Measurements from ENCODE around the gene C1orf116. TPM values are rescaled to one million over a fixed set of nuclear protein-coding genes. Genes with fewer than 3 reads are reported as not detected.

C1orf116 gene
- total RNA-seq, 1 experiment from 2014 or later: 0.09 TPM

DNA sequence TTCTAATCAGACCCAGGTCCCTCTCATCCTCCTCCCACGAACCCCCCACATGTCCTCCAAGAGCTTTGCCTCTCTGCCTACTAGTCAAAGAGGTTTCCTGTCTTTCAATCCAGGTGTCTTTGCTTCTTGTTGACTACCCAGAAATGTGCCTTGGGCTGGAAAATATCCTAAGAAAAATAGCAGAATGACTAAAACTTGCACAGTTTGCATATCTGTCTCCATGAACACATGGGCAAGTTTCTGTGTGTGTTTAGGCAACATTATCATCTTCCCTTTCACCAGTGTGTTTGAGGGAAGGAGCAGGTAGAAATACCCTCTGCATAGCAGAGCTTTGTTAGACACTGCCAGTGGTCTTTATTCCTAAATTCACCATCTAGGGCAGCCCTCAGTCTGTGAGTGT lies 1.5 kb downstream of the C1orf116 start:
- no TSS peak for BruUV-seq (replicated peaks)
- Histone ChIP-seq H3K4me1 (ENCODE audit: insufficient read depth, low read length, poor library complexity, severe bottlenecking) (peaks cover 8% of the 10 kb centered on the region), H3K27me3 (replicated peaks; ENCODE audit: insufficient read depth, low read depth, low read length, poor library complexity) (peaks cover 41% of the 10 kb centered on the region), H3K9me3 (ENCODE audit: low read depth, low read length, poor library complexity, severe bottlenecking) (no peaks in the 10 kb centered on the region), H3K36me3 (ENCODE audit: insufficient read depth, low read length, poor library complexity, severe bottlenecking) (no peaks in the 10 kb centered on the region), H3K27ac (ENCODE audit: low read depth, low read length, poor library complexity, severe bottlenecking) (no peak overlapping the region), H3K4me3 (ENCODE audit: low read depth, low read length, poor library complexity, severe bottlenecking) (no peak overlapping the region)
- ChIA-PET POLR2A (ENCODE audit: low non-redundant PET) (no interaction called here), CTCF (no interaction called here)
- no peak for DNase-seq (ENCODE audit: low spot score)
- TF ChIP-seq, protein P1, sequence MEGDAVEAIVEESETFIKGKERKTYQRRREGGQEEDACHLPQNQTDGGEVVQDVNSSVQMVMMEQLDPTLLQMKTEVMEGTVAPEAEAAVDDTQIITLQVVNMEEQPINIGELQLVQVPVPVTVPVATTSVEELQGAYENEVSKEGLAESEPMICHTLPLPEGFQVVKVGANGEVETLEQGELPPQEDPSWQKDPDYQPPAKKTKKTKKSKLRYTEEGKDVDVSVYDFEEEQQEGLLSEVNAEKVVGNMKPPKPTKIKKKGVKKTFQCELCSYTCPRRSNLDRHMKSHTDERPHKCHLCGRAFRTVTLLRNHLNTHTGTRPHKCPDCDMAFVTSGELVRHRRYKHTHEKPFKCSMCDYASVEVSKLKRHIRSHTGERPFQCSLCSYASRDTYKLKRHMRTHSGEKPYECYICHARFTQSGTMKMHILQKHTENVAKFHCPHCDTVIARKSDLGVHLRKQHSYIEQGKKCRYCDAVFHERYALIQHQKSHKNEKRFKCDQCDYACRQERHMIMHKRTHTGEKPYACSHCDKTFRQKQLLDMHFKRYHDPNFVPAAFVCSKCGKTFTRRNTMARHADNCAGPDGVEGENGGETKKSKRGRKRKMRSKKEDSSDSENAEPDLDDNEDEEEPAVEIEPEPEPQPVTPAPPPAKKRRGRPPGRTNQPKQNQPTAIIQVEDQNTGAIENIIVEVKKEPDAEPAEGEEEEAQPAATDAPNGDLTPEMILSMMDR (conservative IDR thresholded peaks at IDR 0.05; ENCODE audit: low read depth, low read length): no peak
- no peak for TF ChIP-seq EZH2 (IDR thresholded peaks at IDR 0.05; ENCODE audit: borderline replicate concordance, low read depth, low read length, poor library complexity, severe bottlenecking)
- intact Hi-C loops (cut with micrococcal nuclease; ENCODE audit: unreplicated experiment): no loop called here

DNA sequence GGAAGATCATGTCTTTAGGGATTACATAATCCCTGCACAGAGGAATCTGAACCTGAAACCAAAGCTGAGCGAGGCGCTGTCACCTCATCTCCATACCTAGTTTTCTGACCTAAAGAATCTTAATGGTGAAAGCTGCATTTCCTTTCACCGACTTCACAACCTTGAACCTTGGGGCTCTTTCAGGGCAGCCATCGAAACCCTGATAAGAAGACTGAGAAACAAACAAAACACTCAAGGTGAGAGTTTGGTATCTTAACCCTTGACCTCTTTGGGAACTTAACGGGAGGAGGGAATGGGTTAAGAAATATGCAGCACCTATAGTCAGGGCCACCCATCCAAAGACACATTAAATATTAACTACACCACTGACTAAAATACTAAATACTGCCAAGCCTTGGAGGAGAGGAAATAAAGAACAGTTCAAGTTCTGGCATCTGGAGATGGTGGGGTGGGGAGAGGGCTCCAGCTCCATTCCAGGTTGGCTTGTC lies 2.0 kb downstream of the C1orf116 start:
- Histone ChIP-seq H3K27ac (ENCODE audit: low read depth, low read length, poor library complexity, severe bottlenecking) (no peak overlapping the region), H3K9me3 (ENCODE audit: low read depth, low read length, poor library complexity, severe bottlenecking) (no peaks in the 10 kb centered on the region), H3K36me3 (ENCODE audit: insufficient read depth, low read length, poor library complexity, severe bottlenecking) (no peaks in the 10 kb centered on the region), H3K27me3 (replicated peaks; ENCODE audit: insufficient read depth, low read depth, low read length, poor library complexity) (peaks cover 40% of the 10 kb centered on the region), H3K4me3 (ENCODE audit: low read depth, low read length, poor library complexity, severe bottlenecking) (no peak overlapping the region), H3K4me1 (ENCODE audit: insufficient read depth, low read length, poor library complexity, severe bottlenecking) (peaks cover 8% of the 10 kb centered on the region)
- DNase-seq (ENCODE audit: low spot score): no peak
- ChIA-PET CTCF (no interaction called here), POLR2A (ENCODE audit: low non-redundant PET) (no interaction called here)
- intact Hi-C loops (cut with micrococcal nuclease; ENCODE audit: unreplicated experiment): no loop called here
- BruUV-seq (replicated peaks): no TSS peak
- TF ChIP-seq EZH2 (IDR thresholded peaks at IDR 0.05; ENCODE audit: borderline replicate concordance, low read depth, low read length, poor library complexity, severe bottlenecking): no peak
- TF ChIP-seq, protein P1 (conservative IDR thresholded peaks at IDR 0.05; ENCODE audit: low read depth, low read length): no peak

DNA sequence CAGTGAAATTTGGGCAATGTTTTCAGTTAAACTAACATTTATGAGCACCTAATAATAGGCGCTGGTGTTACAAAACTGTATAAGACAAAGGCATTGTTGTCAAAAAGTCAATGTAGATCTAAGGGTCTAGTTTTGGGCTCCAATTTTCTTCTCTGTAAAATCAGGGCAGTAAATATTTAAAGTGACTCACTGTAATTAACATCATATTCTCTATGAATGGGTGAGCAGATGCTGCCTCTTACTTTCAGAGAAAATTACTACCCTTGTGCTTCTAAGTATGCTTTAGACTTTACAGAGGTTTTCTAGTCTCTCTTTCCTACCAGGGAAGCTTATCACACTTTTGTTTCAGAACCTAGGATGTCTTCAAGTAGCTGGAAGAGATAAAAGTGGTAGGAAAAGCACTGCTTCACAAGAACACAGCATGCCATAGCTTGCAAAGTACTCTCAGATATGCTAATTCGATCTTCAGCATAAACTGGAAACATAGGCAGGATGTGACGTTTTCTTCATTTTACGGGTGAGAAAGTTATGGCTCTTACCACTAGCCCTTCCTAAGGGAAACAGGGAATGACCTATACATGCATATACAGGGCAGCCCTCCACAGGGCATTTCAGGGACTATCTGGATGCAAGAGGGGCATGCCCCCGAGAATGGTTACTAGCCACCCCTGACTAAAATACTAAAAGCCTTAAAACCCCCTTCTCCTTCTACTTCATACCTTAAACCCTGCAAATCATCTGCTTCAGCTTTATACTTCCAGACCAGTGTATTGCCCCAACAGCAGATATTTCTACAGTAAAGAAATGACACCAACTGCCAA lies 2.6 kb downstream of the C1orf116 start:
- intact Hi-C loops (cut with micrococcal nuclease; ENCODE audit: unreplicated experiment): no loop called here
- no TSS peak for BruUV-seq (replicated peaks)
- POLR2A ChIA-PET (ENCODE audit: low non-redundant PET): no interaction called here

More for the DNA sequence above, 2.6 kb downstream of the C1orf116 start:
- CTCF ChIA-PET: no interaction called here
- TF ChIP-seq, protein P1 (conservative IDR thresholded peaks at IDR 0.05; ENCODE audit: low read depth, low read length): no peak
- no peak for TF ChIP-seq EZH2 (IDR thresholded peaks at IDR 0.05; ENCODE audit: borderline replicate concordance, low read depth, low read length, poor library complexity, severe bottlenecking)
- Histone ChIP-seq H3K4me1 (ENCODE audit: insufficient read depth, low read length, poor library complexity, severe bottlenecking) (peaks cover 8% of the 10 kb centered on the region), H3K27ac (ENCODE audit: low read depth, low read length, poor library complexity, severe bottlenecking) (no peak overlapping the region), H3K36me3 (ENCODE audit: insufficient read depth, low read length, poor library complexity, severe bottlenecking) (no peaks in the 10 kb centered on the region), H3K4me3 (ENCODE audit: low read depth, low read length, poor library complexity, severe bottlenecking) (no peak overlapping the region), H3K27me3 (replicated peaks; ENCODE audit: insufficient read depth, low read depth, low read length, poor library complexity) (peaks cover 36% of the 10 kb centered on the region), H3K9me3 (ENCODE audit: low read depth, low read length, poor library complexity, severe bottlenecking) (no peaks in the 10 kb centered on the region)
- DNase-seq (ENCODE audit: low spot score): no peak

Data from A673 (cell line).